GM19035 (cell line): Measurements from ENCODE around the gene EREG.
"Not testable (repeated sequence)": the region's sequence is repeated elsewhere in the genome, so short reads cannot be mapped to it uniquely, and the experiment has no call there.

ENCODE experiments used
- ATAC-seq: cut with Tn5 transposase; IDR thresholded peaks from one replicate; pipeline ENCODE4 v1.9.1; 2021; ENCODE audit not compliant: unreplicated experiment

Gene EREG

DNA sequence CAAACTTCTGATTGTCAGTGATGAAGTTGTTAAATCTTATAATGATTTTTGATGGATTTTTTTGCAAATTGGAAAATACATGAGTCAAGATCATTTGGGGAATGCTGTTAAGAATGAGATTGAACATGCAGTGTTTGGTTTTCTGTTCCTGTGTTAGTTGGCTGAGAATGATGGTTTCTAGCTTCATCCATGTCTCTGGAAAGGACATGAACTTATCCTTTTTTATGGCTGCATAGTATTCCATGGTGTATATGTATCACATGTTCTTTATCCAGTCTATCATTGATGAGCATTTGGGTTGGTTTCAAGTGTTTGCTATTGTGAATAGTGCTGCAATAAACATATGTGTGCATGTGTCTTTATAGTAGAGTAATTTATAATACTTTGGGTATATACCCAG is 24.5 kb upstream of the EREG start:
- not testable (repeated sequence) for ATAC-seq

DNA sequence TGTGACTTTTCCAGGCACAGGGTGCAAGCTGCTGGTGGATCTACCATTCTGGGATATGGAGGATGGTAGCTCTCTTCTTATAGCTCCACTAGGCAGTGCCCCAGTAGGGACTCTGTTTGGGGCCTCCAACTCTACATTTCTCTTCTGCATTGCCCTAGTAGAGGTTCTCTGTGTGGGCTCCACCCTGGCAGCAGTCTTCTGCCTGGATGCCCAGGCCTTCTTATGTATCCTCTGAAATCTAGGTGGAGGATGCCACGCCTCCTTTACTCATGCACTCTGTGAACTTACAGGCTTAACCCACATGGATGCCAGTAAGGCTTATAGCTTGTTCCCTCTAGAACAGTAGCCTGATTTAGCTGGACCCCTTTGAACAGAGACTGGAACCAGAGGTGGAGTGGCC is 20.9 kb upstream of the EREG start:
- ATAC-seq: no peak

DNA sequence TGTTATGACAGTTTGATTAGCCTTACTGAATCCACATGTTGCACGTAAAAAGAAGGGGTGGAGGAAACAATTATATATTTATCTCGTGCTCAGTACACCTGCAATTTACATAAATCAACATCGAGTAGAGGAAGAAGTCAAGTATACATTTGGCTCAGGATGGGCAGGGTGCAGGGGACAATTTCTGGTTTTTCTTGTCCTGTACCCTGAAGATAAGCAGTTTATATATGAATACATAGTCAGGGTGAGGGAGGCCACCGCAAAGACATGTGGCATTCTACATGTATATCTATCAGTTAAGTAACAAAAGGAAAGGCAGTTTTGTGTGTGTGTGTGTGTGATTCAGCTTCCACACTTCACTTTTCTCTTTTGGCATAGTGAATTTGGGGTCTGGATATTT is 11.1 kb upstream of the EREG start:
- no peak for ATAC-seq

DNA sequence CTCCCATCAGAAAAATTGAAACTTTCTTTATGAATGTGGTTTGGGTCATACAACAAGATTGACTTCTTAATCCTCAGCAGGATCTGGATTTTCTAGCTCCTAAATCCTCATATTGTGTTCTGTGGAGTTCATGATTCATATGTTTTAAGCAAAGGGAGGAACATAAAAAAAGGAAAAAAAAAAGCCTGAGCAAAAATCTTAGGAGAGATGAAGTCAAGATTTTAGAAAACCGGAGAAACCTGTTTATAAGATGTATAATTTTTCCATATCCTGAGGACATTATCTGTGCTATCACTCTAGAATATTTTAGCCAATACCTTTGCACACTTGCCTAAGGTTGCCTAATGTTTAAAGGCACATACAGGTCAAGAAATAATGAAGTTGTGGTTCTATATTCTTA is 7.0 kb upstream of the EREG start:
- ATAC-seq: no peak

DNA sequence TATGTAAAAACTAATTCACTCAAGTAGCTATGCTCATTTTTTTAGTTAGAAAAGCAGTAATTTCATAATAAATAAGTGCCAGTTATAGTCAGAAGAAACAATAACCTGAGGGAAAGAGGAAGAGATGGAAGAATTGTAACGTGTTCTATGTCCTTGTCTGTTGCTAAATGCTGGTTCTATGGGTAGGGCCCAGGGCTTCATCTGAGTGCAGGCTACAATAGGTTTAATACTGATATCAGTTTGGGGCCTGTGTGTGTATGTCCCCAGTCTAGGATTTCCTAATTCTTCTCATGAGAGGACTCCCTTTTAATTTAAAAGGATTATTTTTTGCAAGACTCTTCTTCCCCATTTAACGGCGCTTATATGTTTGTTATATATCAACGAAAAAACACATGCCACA is 3.3 kb upstream of the EREG start:
- no peak for ATAC-seq

DNA sequence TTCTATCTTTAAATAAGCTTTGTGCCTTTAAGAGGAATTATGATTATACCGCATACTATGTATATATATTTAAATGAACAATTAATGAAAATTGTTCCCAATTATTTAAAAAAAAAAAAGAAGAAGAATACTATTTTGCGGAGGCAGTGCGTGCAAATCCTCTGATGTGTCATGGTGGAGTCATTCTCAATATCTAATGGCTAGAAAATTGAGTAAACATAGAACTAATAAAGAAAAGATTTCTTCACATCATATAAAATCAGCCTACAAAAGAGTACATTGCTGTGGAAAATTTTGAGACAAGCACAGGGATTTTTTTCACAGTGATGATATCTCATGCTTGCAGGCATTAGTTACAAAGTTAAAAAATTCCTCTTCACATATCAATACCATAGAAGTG is 2.6 kb upstream of the EREG start:
- no peak for ATAC-seq

DNA sequence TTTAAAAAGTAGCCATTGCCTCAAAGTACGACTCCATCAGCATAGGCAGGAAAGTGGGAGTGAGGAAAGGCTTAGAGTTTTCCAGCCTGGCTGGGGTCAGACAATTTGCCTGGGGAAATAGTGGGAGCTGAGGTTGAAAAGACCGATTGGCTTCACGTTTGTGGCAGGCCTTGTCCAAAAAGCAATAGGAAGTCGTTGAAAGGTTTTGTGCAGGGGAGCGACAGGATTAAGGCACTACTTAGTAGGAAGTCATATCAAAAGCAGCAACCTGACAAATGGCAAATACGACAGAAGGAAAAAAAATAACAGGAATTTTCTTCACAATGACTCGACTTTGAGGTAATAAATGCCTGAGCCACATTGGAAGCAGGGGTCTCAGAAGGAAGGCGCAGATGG is 691 bp upstream of the EREG start:
- no peak for ATAC-seq

DNA sequence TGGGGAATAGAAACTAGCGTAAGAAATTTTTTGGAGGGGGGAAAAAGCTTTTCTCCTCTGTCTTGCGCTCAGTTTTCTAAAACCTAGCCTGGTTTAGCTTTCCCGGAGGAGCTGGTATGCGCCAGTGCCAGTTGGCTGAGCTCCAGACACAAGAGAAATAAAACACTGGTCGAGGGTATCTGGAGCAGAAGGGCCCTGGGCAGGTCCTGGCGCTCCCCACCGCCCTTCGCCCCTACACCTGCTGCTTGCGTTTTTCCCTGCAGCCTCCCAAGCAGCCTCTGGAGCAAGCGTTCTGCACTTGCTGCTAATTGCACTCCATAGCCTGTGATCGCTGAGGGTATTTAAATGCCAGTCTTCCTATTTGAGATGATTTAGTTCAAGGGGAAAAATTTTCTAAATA is 816 bp downstream of the EREG start:
- no peak for ATAC-seq

DNA sequence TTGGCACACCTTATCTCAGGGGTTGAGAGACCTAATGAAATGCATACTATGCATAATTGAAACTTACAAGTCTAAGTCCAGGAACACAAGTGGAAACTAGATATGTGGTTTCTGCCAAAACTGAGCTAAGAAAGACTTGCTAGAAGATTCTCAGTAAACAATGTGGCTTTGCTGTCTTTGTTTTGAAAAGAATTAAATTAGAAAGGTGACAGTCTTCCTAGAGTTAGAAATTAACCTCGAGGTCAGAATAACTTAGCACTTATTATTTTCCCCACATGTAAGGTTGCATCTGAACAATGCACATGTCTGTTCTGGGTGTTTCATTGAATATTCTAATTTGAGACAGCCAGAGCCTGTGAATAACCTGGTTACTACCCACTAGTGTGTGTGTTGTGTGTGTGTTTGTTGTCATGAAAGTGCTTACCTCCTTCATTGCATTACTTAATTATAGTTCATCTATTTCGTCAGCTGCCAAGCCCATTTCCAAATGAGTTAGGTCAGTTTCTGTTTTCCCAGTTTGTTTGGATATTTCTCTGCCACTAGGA is 1.5 kb downstream of the EREG start:
- peak; percentile 43 for ATAC-seq

DNA sequence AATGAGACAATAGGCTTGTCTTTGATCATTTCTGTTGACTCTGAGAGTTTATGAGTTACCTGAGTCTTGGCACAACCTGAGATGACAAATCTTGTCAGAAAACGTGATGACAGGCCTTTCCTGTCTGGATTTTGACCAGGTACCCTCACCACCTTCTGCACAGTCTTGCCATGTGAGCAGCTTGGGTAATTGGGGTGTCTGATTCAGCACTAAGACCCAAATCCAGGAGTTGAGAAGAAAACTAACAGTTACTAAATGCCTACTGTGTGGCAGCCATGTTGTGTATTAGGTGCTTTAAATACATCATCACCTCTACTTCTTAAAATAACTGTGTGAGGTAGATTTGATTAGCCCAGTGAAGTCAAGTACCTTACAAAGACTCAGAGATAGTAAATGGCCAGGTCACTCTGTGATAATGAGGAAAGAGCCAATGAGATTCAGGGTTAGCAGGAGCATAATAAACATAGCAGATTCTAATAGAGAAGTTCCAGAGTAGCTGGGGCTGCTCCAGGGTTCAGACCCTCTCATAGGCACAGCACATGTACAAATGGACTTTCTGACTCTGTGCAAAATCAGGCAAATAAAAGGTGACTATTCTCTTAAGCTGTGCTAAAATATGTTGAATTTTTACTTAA is 2.8 kb downstream of the EREG start:
- no peak for ATAC-seq

DNA sequence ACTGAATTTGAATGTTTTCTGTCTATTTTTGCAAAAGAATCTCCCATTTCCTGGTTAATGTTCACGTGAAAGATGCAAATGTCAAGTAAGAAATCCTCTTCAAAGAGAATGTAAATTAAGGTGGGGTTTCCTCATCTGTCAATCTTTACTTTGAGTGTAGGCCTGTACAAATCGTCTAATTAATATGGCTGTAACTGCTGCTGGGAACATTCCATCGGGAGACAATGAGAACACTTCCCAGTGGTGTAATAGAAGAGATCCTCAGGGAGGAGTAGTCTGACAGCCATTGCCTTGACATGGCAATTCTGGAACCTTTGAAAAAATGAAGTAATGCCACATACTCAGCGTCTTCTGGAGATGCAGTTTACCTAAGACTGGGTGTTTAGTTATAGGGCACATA is 3.7 kb downstream of the EREG start:
- ATAC-seq: no peak

DNA sequence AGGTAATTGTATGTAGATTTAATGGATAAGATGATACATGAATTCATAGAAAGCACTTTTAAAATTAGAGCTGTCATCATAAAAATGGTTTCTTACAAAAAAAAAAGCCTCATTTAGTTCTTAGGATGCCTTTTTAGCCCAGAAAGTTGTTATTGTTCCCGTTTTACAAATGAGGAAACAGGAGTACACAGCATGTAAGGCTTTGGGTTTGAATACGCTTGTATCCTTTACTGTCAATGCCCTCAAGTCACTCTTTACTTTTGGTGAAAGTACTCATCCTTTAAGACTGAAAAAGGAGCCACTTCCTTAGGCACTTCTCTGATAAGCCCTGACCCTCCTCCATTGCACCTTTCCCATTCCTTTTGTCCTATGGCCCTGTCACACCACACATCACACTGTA is 4.9 kb downstream of the EREG start:
- ATAC-seq: no peak

DNA sequence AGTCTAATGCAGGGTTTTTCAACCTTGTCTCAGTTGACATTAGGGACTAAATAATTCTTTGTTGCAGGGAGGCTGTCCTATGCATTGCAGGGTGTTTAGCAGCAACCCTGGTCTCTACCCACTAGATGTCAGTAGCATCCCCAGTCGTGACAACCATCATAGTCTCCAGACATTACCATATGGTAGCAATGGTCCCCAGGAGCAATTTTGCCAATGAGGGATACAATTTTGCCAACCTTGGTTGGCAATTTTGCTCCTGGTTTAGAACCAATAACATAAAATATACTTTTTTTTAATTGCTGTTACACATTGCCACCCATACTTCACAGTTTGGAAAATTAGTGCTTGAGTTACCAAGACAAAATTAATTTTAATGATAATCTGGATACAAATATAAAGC is 6.0 kb downstream of the EREG start:
- ATAC-seq: peak; percentile 84

DNA sequence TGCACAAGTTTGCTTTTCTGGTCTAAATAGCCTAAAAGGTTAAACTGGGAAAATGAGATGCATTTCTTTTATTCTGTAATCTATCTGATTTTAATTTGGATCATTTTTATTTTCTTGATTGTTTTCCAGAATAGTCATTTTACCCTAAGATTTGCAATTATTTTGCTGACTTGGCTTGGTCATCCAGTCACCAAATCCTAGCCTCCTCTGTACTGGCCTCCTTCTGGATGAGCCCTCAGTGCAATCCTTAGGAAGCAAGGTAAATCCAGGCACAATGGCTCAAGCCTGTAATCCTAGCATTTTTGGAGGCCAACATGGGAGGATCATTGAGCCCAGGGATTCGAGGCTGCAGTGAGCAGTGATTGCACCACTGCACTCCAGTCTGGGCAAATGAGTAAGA is 9.2 kb downstream of the EREG start:
- no peak for ATAC-seq

DNA sequence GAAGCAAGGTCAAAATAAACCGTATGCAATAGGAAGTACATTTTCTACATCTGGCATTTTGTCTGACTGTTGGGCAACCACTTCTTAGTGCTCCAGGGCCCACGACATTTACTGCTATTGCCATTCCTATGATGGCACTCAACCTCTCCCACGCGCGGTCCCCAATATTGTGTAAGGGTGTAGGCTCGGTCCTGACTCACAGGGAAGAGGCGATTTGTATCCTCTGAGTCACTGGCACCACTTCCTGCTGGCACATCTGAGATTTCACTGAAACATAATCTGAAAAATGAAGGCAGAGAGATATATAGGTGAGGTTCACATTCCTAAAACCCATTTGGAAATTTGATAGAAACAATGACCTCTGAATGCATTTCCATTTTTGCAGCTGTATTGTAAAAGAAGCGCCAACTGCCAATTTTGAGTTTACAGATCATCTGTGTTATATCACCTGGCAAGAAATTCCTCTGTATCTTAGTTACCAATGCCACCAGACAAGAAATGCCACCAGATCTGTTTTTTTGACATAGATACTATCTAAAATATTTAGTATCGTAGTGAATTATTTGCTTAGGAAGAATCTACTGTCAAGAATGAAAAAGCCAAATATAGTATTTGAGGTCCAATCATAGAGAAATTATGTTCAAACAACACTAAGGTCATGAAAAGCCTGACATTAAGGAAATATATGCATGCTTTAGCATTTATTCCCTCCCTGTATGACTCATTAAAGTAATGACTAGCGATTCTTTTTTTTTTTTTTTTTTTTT is 9.8 kb downstream of the EREG start:
- ATAC-seq: no peak

DNA sequence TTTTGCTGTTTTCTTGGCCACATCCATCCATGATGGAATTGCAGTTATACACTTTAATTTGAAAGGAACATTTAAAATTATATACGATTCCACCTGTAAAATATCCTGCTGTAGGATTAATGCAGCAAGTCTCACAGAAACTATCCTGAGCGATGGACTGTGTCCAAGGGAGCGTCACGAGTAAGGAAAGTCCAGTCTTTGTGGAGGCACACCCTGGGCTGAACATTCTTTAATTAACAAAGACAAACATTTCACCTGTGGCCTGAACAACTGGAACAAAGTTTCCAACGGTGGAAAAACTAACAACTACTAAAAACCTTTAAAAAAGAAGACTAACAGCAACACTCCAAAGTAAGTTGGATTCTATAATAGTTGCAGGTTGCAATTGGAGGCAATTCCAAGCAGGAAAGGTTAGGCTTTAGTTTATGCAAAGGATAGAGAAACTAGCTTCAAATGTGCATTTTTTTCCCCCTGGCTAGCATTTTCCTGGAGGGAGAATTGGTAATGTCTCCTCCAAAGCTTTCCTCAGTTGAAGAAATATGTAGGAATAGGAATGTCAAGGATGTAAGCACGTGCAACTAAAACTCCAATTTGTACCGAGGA is 11.0 kb downstream of the EREG start:
- ATAC-seq: no peak

DNA sequence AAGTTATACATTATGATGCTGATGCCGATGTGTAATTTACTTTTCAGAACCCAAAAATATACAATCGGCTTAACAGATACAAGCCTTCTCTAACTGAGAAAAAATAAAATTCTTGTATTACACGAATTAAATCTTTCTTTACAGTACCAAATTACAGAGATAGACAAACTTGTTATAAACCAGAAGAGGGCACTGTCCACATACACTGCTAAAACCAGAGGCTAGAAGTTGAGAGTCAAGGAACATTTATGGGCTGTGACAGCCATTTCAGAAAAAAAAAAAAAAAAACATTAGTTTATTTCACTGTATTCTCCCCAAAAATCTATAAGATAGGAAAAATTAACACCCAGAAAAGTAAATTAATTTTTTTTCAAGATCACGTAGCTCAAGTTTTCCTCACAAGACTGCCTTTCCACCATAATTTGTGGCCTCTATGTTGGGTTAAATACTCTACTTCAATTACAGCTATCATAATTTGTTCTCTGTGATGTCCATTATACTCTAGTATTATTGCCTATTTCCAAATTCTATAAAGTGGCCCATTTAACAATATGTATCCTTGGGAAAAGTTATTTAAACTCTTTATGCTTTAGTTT is 12.0 kb downstream of the EREG start:
- ATAC-seq: peak; percentile 77

DNA sequence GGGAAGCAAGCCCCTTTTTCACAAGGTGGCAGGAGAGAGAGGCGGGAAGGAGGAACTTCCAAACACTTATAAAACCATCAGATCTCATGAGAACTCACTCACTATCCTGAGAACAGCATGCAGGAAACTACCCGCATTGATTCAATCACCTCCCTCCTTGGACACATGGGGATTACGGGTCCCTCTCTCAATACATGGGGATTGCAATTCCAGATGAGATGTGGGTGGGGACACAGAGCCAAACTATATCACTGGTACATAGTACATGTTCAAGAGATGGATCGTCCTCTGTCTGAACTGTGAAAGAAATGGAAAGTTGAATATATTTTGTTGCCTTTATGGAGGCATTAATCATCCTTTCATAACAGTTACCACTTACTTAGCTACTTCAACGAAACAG is 12.8 kb downstream of the EREG start:
- no peak for ATAC-seq

DNA sequence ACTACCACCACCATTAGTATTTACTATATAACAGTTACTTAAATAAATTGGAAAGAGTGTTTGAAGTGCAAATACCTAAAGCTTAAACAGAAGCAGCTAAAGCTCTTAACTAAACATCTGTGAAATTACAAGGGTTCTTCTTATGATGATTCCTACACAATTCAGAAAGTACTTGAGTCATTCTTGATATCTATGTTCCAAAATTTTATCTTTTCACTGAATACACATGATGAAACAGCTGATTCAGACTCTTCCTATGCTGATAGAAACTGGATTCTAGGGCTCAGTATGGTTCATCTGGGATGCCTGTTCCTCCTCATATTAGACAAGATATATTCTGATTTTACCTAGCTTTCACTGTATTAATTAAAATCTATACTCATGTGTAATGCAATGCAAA is 13.6 kb downstream of the EREG start:
- ATAC-seq: no peak

DNA sequence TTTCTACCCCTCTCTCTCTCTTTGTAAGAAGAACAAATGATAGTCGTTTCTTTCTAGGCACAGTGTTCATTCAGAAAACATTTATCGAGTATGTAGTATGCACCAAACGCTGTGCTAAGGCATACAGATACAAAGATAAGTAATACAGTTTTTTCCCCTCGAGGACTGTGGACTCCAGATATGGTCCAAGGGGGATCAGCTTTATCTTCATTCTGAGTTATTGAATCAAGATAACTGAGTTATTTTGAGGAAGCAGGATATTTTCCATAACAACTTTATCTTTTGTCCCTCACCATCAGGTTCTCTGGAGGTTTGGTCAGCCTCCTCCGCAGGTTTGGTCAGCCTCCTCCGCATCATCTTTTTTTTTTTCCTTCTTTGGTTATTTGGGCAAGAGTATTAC is 15.0 kb downstream of the EREG start:
- no peak for ATAC-seq

DNA sequence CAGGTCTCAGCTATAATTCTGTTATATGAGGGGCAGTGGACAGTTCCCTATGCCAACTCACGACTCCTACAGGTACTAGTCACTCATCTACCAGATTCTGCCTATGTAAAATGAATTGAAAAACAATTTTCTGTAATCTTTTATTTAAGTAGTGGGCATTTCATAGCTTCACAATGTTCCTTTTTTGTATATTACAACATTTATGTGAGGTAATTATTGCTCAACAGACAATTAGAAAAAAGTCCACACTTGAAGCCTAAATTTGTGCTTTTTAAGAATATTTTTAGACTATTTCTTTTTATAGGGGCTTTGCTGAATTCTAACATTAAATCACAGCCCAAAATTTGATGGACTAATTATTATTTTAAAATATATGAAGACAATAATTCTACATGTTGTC is 20.4 kb downstream of the EREG start:
- ATAC-seq: no peak

DNA sequence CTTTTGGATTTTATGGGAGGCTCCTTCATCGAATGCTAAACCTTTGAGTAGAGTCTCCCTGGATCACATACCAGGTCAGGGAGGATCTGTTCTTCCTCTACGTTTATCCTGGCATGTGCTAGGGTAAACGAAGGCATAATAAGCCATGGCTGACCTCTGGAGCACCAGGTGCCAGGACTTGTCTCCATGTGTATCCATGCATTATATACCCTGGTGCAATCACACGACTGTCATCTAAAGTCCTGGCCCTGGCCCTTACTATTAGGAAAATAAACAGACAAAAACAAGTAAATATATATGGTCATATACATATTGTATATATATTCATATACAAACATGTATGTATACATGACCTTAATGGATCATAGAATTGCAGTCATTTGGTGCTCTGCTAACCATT is 21.2 kb downstream of the EREG start:
- ATAC-seq: no peak
